HG03442 (cell line): ENCODE results near the gene SLC33A1.
A peak's percentile ranks its signal among the peaks of the same experiment; 100 is the strongest.
"Not testable (repeated sequence)": the region's sequence is repeated elsewhere in the genome, so short reads cannot be mapped to it uniquely, and the experiment has no call there.

ENCODE experiments used
- ATAC-seq: cut with Tn5 transposase; IDR thresholded peaks from one replicate; pipeline ENCODE4 v1.9.1; 2021; ENCODE audit warnings: mild to moderate bottlenecking, moderate library complexity; ENCODE audit not compliant: unreplicated experiment

Gene SLC33A1

DNA sequence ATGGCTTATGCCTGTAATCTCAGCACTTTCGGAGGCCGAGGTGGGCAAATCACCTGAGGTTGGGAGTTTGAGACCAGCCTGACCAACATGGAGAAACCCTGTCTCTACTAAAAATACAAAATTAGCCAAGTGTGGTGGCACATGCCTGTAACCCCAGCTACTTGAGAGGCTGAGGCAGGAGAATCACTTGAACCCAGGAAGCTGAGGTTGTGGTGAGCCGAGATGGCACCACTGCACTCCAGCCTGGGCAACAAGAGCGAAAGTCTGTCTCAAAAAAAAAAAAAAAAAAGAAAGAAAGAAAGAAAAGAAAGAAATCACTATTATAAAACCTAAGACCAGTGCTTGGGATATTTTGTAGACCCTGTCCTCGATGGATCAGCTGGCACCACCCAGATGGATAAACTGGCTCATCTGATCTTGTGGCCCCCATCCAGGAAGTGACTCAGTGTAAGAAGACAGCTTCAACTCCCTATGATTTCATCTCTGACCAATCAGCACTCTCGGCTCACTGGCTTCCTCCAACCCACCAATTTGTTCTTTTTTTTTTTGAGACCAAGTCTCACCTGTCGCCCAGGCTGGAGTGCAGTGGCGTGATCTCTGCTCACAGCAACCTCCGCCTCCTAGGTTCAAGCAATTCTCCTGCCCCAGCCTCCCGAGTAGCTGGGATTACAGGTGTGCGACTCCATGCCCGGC lies 8.2 kb upstream of the SLC33A1 start:
- not testable (repeated sequence) for ATAC-seq

GRCh38 chr3:155861476-155862183 lies 7.4 kb upstream of the SLC33A1 start:
- ATAC-seq: no peak

GRCh38 chr3:155860424-155860823 lies 6.2 kb upstream of the SLC33A1 start:
- ATAC-seq: not testable (repeated sequence)

DNA sequence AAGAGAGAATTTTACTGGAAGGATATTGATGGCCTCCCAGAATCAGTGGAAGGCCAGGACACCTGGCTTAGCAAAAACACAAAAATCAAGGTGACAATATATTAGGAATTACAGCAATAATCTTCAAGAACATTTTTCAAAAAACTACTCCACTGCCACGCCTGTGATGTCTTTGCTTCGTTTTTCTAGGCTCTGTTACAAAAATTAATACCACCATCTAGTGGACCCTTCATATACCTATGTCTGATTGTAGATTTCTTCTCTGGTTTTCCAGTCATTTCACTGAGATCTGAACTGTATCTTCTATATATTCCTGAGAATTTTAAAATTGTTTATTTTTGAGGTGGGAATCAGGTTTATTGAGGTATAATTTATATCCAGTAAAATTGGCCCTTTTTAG lies 5.6 kb upstream of the SLC33A1 start:
- ATAC-seq: peak; percentile 46

DNA sequence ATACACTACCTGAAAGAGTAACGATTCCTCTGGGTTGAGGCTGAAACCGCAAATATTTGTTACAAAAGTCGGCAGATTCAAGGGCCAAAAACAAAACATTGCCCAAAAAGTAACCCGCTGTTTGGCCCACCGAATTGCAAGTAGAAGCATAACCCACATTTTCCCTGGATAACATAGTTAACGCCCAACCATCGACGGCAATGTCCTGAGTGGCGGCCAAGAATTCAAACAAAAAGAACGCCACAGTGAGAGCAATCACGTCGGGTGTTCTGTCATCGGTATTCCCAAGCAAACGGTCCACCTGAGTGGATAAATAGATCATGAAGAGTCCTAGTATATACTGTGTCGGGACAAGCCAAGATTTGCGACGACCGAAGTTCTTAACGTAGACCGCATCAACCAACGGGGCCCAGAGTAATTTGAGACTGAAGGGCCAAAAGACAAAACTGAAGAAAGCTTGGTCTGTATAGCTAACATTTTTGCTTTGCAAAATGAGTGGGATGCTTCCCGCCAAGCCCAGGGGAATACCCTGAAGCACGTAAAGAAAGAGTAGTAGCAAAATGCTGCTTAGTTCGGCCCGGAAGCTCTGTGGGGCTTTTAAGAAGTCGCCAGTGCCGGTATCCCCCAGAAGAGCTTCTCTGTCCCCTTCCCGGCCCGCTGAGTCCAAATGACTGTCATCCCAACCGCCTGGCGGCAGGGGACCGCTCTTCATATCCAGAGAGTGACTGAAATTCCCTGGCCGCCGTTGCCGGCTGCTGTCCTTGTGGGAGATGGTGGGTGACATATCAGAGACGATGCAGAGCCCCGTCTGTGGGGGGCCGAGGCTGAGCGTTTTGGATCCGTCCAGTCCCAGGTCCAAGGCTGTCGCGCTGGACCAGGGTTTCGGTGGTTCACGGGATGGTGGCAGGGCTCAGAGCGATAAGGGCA lies 750 bp downstream of the SLC33A1 start:
- ATAC-seq: peak; percentile 0

- ATAC-seq: no peak
Observed at GRCh38 chr3:155852341-155852740, 1.9 kb downstream of the SLC33A1 start.

- ATAC-seq: not testable (repeated sequence)
Observed at GRCh38 chr3:155849404-155849803, 4.8 kb downstream of the SLC33A1 start.

DNA sequence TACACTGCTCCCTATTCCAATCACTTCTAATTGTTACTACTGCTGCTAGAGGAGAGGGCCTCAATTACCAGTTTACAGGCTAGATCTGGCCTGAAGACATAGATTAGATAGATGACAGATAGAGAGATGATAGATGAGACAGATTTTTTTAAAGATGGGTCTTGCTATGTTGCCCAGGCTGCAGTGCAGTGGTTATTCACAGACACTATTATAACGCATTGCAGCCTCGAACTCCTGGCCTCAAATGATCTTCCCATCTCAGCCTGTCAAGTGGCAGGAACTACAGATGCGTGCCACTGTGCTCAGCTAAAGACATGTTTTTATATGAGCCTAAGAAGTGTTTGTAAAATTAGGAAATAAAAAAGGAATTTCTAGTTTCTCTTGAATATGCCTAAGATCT lies 6.2 kb downstream of the SLC33A1 start:
- ATAC-seq: no peak

GRCh38 chr3:155846119-155846518 lies 8.1 kb downstream of the SLC33A1 start:
- ATAC-seq: no peak

- ATAC-seq: peak; percentile 54
Observed at GRCh38 chr3:155843569-155843968, 10.7 kb downstream of the SLC33A1 start.

DNA sequence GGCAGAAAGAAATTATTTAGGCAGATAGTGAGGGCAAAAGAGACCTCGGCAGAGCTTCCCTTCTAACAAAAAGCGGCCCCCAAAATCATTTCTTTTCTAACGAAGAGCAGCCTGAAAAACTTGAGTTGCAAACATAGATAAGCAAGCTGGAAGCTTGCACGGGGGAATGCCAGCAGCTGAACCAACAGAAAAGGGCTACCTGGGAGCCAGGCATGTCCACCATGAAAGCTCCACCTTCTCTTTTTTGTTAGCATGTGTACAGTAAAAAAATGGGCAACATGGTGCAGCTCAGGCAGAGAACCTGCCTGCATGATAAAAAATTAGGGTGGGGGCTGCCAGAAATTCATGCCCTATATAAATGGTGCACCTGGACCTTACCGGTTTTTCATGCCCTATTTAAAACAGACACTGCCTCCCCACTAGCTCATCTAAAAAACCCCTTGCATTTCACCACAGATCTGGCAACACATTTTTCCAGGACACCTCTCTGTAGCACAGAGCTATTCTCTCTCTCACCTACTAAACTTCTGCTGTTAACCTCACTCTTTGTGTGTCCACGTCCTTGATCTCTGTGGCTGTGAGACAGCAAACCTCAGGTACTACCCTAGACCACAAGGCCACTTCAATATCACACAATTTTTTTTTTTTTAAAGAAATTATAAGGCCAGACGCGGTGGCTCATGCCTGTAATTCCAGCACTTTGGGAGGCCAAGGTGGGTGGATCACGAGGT lies 18.7 kb downstream of the SLC33A1 start:
- ATAC-seq: no peak

DNA sequence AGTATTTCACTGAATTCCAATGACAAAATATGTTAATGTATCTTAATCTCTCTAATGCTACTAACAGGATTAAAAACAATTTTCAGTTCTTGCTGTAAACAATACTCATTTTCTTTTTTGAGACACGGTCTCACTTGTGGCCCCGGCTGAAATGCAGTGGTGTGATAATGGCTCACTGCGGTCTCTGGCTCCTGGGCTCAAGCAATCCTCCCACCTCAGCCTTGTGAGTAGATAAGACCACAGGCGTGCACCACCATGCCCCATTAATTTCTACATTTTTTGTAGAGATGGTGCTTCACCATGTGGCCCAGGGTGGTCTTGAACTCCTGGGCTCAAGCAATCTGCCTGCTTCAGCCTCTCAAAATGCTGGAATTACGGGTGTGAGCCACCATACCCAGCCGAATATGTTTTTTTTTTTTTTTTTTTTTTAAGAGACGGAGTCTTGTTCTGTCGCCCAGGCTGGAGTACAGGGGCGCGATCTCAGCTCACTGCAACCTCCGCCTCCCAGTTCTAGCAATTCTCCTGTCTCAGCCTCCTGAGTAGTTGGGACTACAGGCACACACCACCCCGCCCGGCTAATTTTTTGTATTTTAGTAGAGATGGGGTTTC lies 25.6 kb downstream of the SLC33A1 start:
- not testable (repeated sequence) for ATAC-seq

GRCh38 chr3:155815030-155815545 lies 39.1 kb downstream of the SLC33A1 start:
- no peak for ATAC-seq

DNA sequence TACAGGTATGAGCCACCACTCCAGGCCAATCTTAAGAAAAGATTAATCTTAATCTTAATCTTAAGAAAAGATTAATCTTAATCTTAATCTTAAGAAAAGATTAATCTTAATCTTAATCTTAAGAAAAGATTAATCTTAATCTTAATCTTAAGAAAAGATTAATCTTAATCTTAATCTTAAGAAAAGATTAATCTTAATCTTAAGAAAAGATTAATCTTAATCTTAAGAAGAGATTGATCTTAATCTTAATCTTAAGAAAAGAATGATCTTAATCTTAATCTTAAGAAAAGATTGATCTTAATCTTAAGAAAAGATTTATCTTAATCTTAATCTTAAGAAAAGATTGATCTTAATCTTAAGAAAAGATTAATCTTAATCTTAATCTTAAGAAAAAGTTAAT lies 41.0 kb downstream of the SLC33A1 start:
- not testable (repeated sequence) for ATAC-seq

GRCh38 chr3:155809181-155809580 lies 45.0 kb downstream of the SLC33A1 start:
- ATAC-seq: no peak

- no peak for ATAC-seq
Observed at GRCh38 chr3:155807823-155808222, 46.4 kb downstream of the SLC33A1 start.

DNA sequence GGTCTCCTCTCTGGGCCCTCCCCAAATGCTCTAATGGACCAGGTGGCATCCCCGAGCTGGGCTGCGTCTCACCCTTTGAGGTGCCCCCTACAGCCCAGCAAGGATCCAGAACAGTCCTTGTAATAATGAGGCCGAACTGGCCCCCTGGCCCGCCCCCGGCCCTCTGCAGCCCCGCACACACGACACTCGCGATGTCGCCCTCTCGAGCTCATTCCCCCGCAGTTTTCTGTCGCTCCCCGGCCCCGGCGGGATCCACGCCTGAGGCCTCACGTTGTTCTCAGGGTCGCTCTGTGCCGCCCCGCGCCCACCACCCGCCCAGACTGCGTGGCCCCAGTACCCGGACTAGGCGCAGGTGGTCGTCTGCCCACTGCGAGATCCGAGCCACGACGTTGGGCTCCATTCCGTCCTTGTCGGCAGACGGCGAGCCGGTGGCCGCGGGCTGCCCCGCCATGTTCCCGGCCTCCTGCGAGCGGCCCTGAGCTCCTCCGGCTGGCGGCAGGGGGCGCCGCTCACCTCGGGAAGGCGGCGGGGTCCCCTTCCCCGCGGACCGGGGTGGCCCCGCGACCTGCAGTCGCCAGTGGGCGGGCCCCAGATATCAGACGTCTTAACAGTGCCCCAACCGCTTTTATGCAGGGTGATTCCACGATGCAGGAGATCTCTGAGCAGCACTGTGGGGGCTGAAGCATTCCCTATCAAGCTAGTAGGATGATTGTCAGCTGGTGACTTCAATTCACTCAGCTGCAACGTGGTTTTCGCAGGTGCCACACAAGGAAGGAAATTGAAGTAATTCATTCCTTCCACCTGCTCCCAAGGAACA lies 48.2 kb downstream of the SLC33A1 start, which contains the start of gene C3orf33:
C3orf33 (minus strand) TSS at position 477 of the 817 bp plus-strand sequence; CDS start at position 451, 26 bp downstream.
- peak; percentile 92 for ATAC-seq

DNA sequence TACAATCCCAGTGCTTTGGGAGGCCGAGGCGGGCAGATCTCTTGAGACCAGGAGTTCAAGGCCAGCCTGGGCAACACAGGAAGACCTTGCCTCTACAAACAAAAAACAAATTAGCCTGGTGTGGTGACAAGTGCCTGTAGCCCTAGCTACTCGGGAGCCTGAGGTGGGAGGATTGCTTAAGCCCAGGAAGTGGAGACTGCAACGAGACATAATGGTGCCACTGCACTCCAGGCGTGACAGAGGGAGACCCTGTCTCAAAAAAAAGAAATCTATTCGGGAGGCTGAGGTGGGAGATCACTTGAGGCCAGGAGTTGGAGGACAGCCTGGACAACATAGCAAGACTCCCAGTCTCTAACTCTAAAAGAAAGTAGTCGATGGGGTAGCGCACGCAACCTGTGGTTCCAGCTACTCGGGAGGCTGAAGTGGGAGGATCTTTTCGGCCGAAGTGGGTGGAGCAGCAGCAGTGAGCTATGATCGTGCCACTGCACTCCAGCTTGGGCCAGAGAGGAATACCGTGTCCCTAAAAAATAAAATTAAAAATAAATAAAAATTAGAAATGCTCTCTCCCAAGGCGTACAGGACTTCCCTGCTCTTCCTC lies 48.9 kb downstream of the SLC33A1 start:
- peak; percentile 56 for ATAC-seq

GRCh38 chr3:155804323-155804722 lies 49.9 kb downstream of the SLC33A1 start:
- ATAC-seq: no peak
